MCF 10A (cell line): Measurements from ENCODE around the gene ARHGAP40. TPM values are rescaled to one million over a fixed set of nuclear protein-coding genes. Genes with fewer than 3 reads are reported as not detected.

Experiments used
- BruUV-seq: library from RNA; stranded (reverse); fragments of 400-500 nt; replicated peaks from 2 replicates; lab custom pipeline; 2021; lab: Mats Ljungman, UMichigan
- CTCF ChIA-PET: fragments of 300-600 bp; sonication (Branson Sonifier 250); formaldehyde crosslinking; extraction: SDS; loops from one replicate; lab custom pipeline; 2021; ENCODE audit warnings: antibody characterized with exemption, inconsistent platforms; lab: Yijun Ruan, JAX
- POLR2A ChIA-PET: fragments of 300-600, 350-650 bp; sonication (Branson Sonifier 250); formaldehyde crosslinking; extraction: SDS; loops from one replicate; lab custom pipeline; 2020; ENCODE audit warnings: antibody characterized with exemption, inconsistent platforms; lab: Yijun Ruan, JAX
- DNase-seq: peaks from one replicate; pipeline ENCODE4 v3.0.0-alpha.2; 2018; ENCODE audit not compliant: unreplicated experiment
- H3K27ac Mint-ChIP-seq: one replicate; pipeline ENCODE4 v1.8.0; 2022; ENCODE audit warnings: mild to moderate bottlenecking, low read depth, mixed read lengths; ENCODE audit not compliant: unreplicated experiment
- H3K27me3 Mint-ChIP-seq: one replicate; pipeline ENCODE4 v1.8.0; 2022; ENCODE audit warnings: mixed read lengths; ENCODE audit not compliant: insufficient read depth, unreplicated experiment
- H3K36me3 Mint-ChIP-seq: one replicate; pipeline ENCODE4 v1.8.0; 2022; ENCODE audit warnings: mild to moderate bottlenecking, moderate library complexity, mixed read lengths; ENCODE audit not compliant: insufficient read depth, unreplicated experiment
- H3K4me1 Mint-ChIP-seq: one replicate; pipeline ENCODE4 v1.8.0; 2022; ENCODE audit warnings: mixed read lengths; ENCODE audit not compliant: insufficient read depth, unreplicated experiment
- H3K4me3 Mint-ChIP-seq: one replicate; pipeline ENCODE4 v1.8.0; 2022; ENCODE audit warnings: mild to moderate bottlenecking, moderate library complexity, mixed read lengths; ENCODE audit not compliant: unreplicated experiment
- H3K9me3 Mint-ChIP-seq: one replicate; pipeline ENCODE4 v1.8.0; 2022; ENCODE audit warnings: mixed read lengths; ENCODE audit not compliant: unreplicated experiment
- intact Hi-C: fragments of 100-400 bp; cut with micrococcal nuclease; formaldehyde crosslinking; loops from 2 replicates; pipeline ENCODE4 v1.14.1; 2022
- total RNA-seq: library from RNA; stranded (reverse); gene quantifications from 2 replicates; pipeline ENCODE4 v1.2.3, GENCODE V29; 2022
- TF ChIP-seq, protein P1 (sequence below): fragments of 200-600 bp; IDR thresholded peaks from one replicate; pipeline ENCODE4 v1.8.0; 2022; ENCODE audit warnings: antibody characterized with exemption, mild to moderate bottlenecking; ENCODE audit not compliant: unreplicated experiment

The ARHGAP40 gene
- total RNA-seq, 1 experiment from 2014 or later = not detected

DNA sequence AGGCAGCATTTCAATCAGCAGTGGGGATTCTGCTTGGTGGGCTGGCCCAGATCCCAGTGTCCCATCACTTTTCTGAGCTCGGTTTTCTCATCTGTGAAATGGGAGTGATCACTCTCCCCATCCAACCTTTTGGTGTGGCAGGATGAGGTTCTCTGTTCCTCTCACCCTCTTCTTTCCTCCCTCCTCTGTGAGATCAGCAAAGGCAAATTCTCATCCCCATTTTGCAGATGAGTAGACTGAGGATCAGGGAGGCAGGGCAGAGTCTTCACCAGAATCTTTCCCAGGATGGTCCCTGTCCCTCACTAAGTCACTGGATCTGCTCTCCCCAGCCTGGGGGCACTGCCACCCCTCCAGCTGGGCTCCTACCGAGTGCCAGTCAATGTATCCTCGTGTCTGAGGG, 62.1 kb downstream of the ARHGAP40 start:
- intact Hi-C loops = no loop called here
- POLR2A ChIA-PET = no interaction called here
- H3K4me1 Mint-ChIP-seq = no peaks in the 10 kb centered on the region
- TF ChIP-seq, protein P1, sequence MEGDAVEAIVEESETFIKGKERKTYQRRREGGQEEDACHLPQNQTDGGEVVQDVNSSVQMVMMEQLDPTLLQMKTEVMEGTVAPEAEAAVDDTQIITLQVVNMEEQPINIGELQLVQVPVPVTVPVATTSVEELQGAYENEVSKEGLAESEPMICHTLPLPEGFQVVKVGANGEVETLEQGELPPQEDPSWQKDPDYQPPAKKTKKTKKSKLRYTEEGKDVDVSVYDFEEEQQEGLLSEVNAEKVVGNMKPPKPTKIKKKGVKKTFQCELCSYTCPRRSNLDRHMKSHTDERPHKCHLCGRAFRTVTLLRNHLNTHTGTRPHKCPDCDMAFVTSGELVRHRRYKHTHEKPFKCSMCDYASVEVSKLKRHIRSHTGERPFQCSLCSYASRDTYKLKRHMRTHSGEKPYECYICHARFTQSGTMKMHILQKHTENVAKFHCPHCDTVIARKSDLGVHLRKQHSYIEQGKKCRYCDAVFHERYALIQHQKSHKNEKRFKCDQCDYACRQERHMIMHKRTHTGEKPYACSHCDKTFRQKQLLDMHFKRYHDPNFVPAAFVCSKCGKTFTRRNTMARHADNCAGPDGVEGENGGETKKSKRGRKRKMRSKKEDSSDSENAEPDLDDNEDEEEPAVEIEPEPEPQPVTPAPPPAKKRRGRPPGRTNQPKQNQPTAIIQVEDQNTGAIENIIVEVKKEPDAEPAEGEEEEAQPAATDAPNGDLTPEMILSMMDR = no peak
- BruUV-seq = no TSS peak
- no peak overlapping the region for H3K4me3 Mint-ChIP-seq
- H3K9me3 Mint-ChIP-seq = no peaks in the 10 kb centered on the region
- no peak overlapping the region for H3K27ac Mint-ChIP-seq
- no peak for DNase-seq
- peaks cover 6% of the 10 kb centered on the region for H3K36me3 Mint-ChIP-seq
- H3K27me3 Mint-ChIP-seq = peaks cover 72% of the 10 kb centered on the region
- CTCF ChIA-PET = interaction anchor here (11.2 kb wide), 1 partner anchor 88 kb away, joined by 83 read pairs; the partner anchor contains the start of gene ACTR5

DNA sequence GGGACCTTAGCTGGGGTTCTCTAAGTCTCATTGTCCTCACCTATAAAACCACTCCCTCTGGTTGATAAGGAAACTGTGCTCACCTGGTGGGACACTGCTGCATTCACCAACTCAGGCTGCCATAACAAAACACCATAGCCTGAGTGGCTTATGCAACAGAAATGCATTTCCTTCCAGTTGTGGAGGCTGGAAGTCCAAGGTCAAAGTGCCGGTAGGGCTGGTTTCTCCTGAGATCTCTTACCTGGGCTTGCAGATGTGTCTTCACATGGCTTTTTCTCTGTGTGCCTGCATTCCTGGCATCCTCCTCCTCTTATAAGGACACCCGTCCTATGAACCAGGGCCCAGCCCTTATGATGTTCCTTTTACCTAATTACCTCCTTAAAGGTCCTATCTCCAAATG, 62.7 kb downstream of the ARHGAP40 start:
- Mint-ChIP-seq H3K36me3 (peaks cover 6% of the 10 kb centered on the region), H3K4me1 (no peaks in the 10 kb centered on the region), H3K9me3 (no peaks in the 10 kb centered on the region), H3K4me3 (no peak overlapping the region), H3K27me3 (peaks cover 72% of the 10 kb centered on the region), H3K27ac (no peak overlapping the region)
- BruUV-seq = no TSS peak
- DNase-seq = no peak
- intact Hi-C loops = no loop called here
- ChIA-PET CTCF (interaction anchor here (1.5 to 2.3 kb wide), 2 partner anchors 15 to 86 kb away, joined by 3 to 8 read pairs; no protein-coding TSS in a partner anchor), POLR2A (no interaction called here)
- TF ChIP-seq, protein P1 = no peak

DNA sequence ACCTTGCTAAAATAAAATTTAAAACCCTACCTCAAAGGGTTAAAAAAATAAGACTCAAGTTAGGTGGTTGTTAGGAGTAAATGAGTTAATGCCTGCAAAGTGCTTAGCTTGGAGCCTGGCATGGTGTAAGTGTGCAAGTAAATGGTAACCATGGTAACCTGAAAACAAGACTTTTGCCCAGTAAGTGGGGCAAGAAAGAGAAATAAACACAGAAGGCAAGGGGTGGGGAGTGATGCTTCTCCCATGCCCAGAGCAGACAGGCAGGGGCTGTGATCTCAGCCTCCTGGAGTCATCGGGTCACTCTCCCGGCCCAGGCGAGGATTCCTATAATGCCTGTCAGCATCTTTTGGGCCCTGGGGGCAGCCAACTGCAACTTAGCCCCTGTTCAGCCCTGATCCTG, 63.5 kb downstream of the ARHGAP40 start:
- H3K27ac Mint-ChIP-seq = no peak overlapping the region
- H3K9me3 Mint-ChIP-seq = no peaks in the 10 kb centered on the region
- intact Hi-C loops = no loop called here
- H3K4me3 Mint-ChIP-seq = no peak overlapping the region
- DNase-seq = no peak
- TF ChIP-seq, protein P1 = no peak
- BruUV-seq = no TSS peak
- H3K36me3 Mint-ChIP-seq = peaks cover 3% of the 10 kb centered on the region
- no peaks in the 10 kb centered on the region for H3K4me1 Mint-ChIP-seq
- peaks cover 79% of the 10 kb centered on the region for H3K27me3 Mint-ChIP-seq
- POLR2A ChIA-PET = no interaction called here
- CTCF ChIA-PET = interaction anchor here (0.5 to 2.3 kb wide), 3 partner anchors 16 to 1614 kb away, joined by 3 to 8 read pairs (median 3); no protein-coding TSS in a partner anchor

DNA sequence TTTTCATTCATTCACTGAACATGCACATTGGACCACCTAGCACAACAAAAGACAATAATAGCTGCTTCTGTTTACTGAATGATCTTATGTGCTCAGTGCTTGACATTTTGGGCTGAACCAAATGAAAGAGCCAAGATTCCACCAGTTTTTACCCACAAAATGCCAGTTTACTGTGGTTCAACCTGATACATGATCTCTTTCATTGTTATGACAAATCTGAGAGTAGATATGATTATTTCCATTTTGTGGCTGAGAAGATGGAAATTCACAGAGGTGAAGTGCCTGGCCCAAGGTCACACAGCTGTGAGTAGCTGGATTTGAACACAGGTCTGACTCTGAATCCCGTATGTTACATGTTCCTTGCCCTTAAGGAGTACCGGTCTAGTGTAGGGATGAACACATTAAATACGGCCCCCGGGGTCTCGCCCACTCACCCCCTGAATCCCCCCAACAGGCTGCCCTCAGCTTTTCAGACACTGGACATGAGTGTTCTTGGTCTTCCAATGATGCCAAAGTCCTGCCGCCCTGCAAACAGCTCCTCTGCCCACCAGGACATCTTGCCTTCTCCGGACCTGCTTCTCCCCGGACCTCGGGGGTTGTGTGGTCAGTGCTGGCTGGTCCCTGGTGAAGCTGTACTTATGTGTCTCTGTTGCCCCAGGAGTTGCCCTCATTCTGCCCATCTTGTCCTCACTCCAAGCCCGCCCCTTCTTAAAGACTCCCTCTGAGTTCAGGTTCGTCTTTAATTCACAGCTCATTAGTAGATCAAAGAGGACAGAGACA, 64.1 kb downstream of the ARHGAP40 start:
- Mint-ChIP-seq H3K27me3 (peaks cover 76% of the 10 kb centered on the region), H3K27ac (no peak overlapping the region), H3K9me3 (no peaks in the 10 kb centered on the region), H3K36me3 (no peaks in the 10 kb centered on the region), H3K4me1 (no peaks in the 10 kb centered on the region), H3K4me3 (no peak overlapping the region)
- ChIA-PET POLR2A (no interaction called here), CTCF (interaction anchor here (0.5 to 2.3 kb wide), 4 partner anchors 16 to 1614 kb away, joined by 3 to 8 read pairs (median 3); no protein-coding TSS in a partner anchor)
- no peak for DNase-seq
- intact Hi-C loops = no loop called here
- TF ChIP-seq, protein P1 = no peak
- no TSS peak for BruUV-seq
